K562 (cell line): Measurements from ENCODE around the gene BCO2. TPM values are rescaled to one million over a fixed set of nuclear protein-coding genes. Genes with fewer than 3 reads are reported as not detected.

Experiments
- ATAC-seq: fragments of 200-7000 bp; cut with Tn5 transposase; 3 replicates; pipeline ENCODE4 v1.9.1; 2020; ENCODE audit warnings: moderate library complexity
- BruUV-seq: library from RNA; stranded (reverse); fragments of 400-500 nt; replicated peaks from 2 replicates; lab custom pipeline; 2021; lab: Mats Ljungman, UMichigan
- CTCF ChIA-PET: fragments of 300-600 bp; formaldehyde crosslinking; extraction: SDS; loops from one replicate; lab custom pipeline; 2021; ENCODE audit warnings: low intra/inter-chr PET ratio; lab: Yijun Ruan, JAX
- POLR2A ChIA-PET: fragments of 300-600, 350-650 bp; sonication (Branson Sonifier 250); formaldehyde crosslinking; extraction: SDS; loops from one replicate; lab custom pipeline; 2021; ENCODE audit warnings: antibody characterized with exemption, inconsistent platforms; lab: Yijun Ruan, JAX
- DNase-seq, 4 experiments: peaks; one replicate each; pipeline versions ENCODE4 v3.0.0 to v3.0.0-alpha.2; 2011 to 2018; ENCODE audit warnings: low spot score in 3 of 4, mixed read lengths in 3 of 4; ENCODE audit errors: extremely low read depth in 1 of 4
- FAIRE-seq: peaks from 2 replicates; lab custom pipeline; 2011; peaks lifted over from hg19 to GRCh38; lab: Jason Lieb, UNC
- H2AFZ ChIP-seq: 2 replicates; pipeline ENCODE4 v1.6.0; 2011; ENCODE audit warnings: low read depth, low read length, control low read depth, inconsistent platforms
- H3K27ac ChIP-seq: fragments of 200-600 bp; 3 replicates; pipeline ENCODE4 v1.8.0; 2011; ENCODE audit warnings: low read depth, mild to moderate bottlenecking, control low read depth, inconsistent platforms, low read length, moderate library complexity, mixed read lengths; ENCODE audit errors: extremely low read depth
- H3K27me3 ChIP-seq, 2 experiments: fragments of 300-600 bp in 1 of 2; 2 replicates in 1 of 2; 3 replicates in 1 of 2; pipeline versions ENCODE4 v1.6.0 to v1.8.0; 2011; ENCODE audit warnings: inconsistent platforms in 2 of 2, low read length in 2 of 2, mild to moderate bottlenecking in 1 of 2, mixed read lengths in 1 of 2, moderate library complexity in 1 of 2; ENCODE audit not compliant: control insufficient read depth in 2 of 2, insufficient read depth in 2 of 2
- H3K36me3 ChIP-seq: fragments of 300-600 bp; 3 replicates; pipeline ENCODE4 v1.8.0; 2011; ENCODE audit warnings: mild to moderate bottlenecking, low read length, inconsistent platforms; ENCODE audit not compliant: control insufficient read depth, insufficient read depth
- H3K4me1 ChIP-seq, 2 experiments: fragments of 200-600 bp in 1 of 2; replicated peaks in 1 of 2; 2 replicates in 1 of 2; 3 replicates in 1 of 2; pipeline versions ENCODE4 v1.5.1 to v1.8.0; 2011; ENCODE audit warnings: inconsistent platforms in 2 of 2, low read length in 2 of 2, mild to moderate bottlenecking in 1 of 2, mixed read lengths in 1 of 2, moderate library complexity in 1 of 2; ENCODE audit not compliant: control insufficient read depth in 2 of 2, insufficient read depth in 2 of 2
- H3K4me2 ChIP-seq: 2 replicates; pipeline ENCODE4 v1.6.1; 2011; ENCODE audit warnings: low read length, control low read depth, inconsistent platforms, mixed read lengths; ENCODE audit not compliant: insufficient read depth
- H3K4me3 ChIP-seq: fragments of 200-600 bp; sonication (generic), shearing (Covaris generic); 2 replicates; pipeline ENCODE4 v1.5.1; 2016; ENCODE audit warnings: control low read depth, inconsistent platforms
- H3K79me2 ChIP-seq: fragments of 200-600 bp; 3 replicates; pipeline ENCODE4 v1.8.0; 2011; ENCODE audit warnings: low read length, inconsistent platforms; ENCODE audit not compliant: control insufficient read depth, insufficient read depth
- H3K9ac ChIP-seq, 2 experiments: 2 replicates each; pipeline versions ENCODE4 v1.6.0 to v1.6.1; 2011; ENCODE audit warnings: low read depth in 2 of 2, low read length in 2 of 2, control low read depth in 1 of 2, inconsistent platforms in 1 of 2, mild to moderate bottlenecking in 1 of 2, mixed read lengths in 1 of 2; ENCODE audit not compliant: insufficient read depth in 1 of 2
- H3K9me1 ChIP-seq: one replicate; pipeline ENCODE4 v1.6.0; 2011; ENCODE audit warnings: inconsistent platforms, mild to moderate bottlenecking, low read length, moderate library complexity; ENCODE audit not compliant: control insufficient read depth, insufficient read depth
- H3K9me3 ChIP-seq: replicated peaks from 2 replicates; pipeline ENCODE4 v1.5.1; 2011; ENCODE audit warnings: low read depth, low read length, inconsistent platforms; ENCODE audit not compliant: control insufficient read depth, insufficient read depth
- H4K20me1 ChIP-seq: replicated peaks from 2 replicates; pipeline ENCODE4 v1.6.1; 2011; ENCODE audit warnings: low read length, inconsistent platforms, mixed read lengths; ENCODE audit not compliant: control insufficient read depth, insufficient read depth
- ASH1L ChIP-seq: fragments of 450-650 bp; IDR thresholded peaks from 2 replicates; pipeline ENCODE4 v1.6.1; 2018; ENCODE audit warnings: borderline replicate concordance, mild to moderate bottlenecking, low read depth; ENCODE audit not compliant: partially characterized antibody
- ETS2 ChIP-seq: IDR thresholded peaks from 2 replicates; pipeline ENCODE4 v1.6.1; 2016; ENCODE audit warnings: borderline replicate concordance, missing genetic modification characterization, mild to moderate bottlenecking, moderate library complexity, missing compliant biosample characterization; ENCODE audit not compliant: poor library complexity, severe bottlenecking
- FOSL1 ChIP-seq: fragments of 200-800 bp; sonication (Bioruptor generic); conservative IDR thresholded peaks from 2 replicates; pipeline ENCODE4 v1.6.1; 2016; ENCODE audit warnings: missing genetic modification characterization, missing compliant biosample characterization
- HCFC1 ChIP-seq: IDR thresholded peaks from 2 replicates; pipeline ENCODE4 v1.6.1; 2012; ENCODE audit warnings: low read depth, low read length, improper control_type of control experiment
- KLF16 ChIP-seq: IDR thresholded peaks from 2 replicates; pipeline ENCODE4 v1.6.1; 2016; ENCODE audit warnings: antibody characterized with exemption
- ZNF583 ChIP-seq: fragments of 250-450 bp; sonication (Bioruptor Pico); IDR thresholded peaks from 2 replicates; pipeline ENCODE4 v1.4.0; 2020
- WGBS: fragments of 100-300 bp; shearing (Covaris generic); methylation state at CpG from one replicate; pipeline ENCODE4 v1.1.6; 2016; ENCODE audit warnings: low coverage, mixed read lengths; ENCODE audit not compliant: insufficient coverage; ENCODE audit errors: missing lambda C conversion rate; 5-methylcytosine and 5-hydroxymethylcytosine counted together
- in situ Hi-C: fragments of 300-500 bp; cut with MboI; formaldehyde crosslinking; loops from 4 replicates; pipeline ENCODE4 v1.15.0; 2018; ENCODE audit warnings: inconsistent platforms, mixed read lengths
- intact Hi-C: fragments of 100-400 bp; cut with micrococcal nuclease; formaldehyde crosslinking; loops from 2 replicates; pipeline ENCODE4 v1.14.2; 2022
- polyA plus RNA-seq, 8 experiments: library from polyadenylated mRNA; depleted of rRNA in 4 of 8; stranded (reverse) in 5 of 8; unstranded in 3 of 8; fragments of >200 nt; fragmentation: Nextera tagmentation in 2 of 8; fragmentation: Illumina TruSeq in 1 of 8; extraction: Ambion mirVana in 2 of 8; extraction: Trizol in 1 of 8; gene quantifications; 2 replicates each; pipeline versions ENCODE4 v1.2.1 to v1.2.3, GENCODE V29; 2011 to 2014; ENCODE audit warnings: inconsistent platforms in 1 of 8, missing spikeins in 1 of 8
- total RNA-seq, 7 experiments: library from RNA; depleted of rRNA in 6 of 7; stranded (reverse); fragments of >200 nt in 6 of 7; fragmentation: Illumina TruSeq in 2 of 7; extraction: Trizol in 2 of 7; gene quantifications; 2 replicates each; pipeline versions ENCODE4 v1.2.1 to v1.2.3, GENCODE V29; 2011 to 2021; ENCODE audit warnings: low replicate concordance in 1 of 7
- TF ChIP-seq, protein P1 (sequence below): fragments of 450-650 bp; formaldehyde crosslinking; IDR thresholded peaks from 2 replicates; pipeline ENCODE4 v1.4.0; 2020; ENCODE audit warnings: mild to moderate bottlenecking, mixed read lengths
- TF ChIP-seq, protein P2 (sequence below): fragments of 250-450 bp; sonication (Bioruptor Pico); IDR thresholded peaks from 2 replicates; pipeline ENCODE4 v1.5.0; 2020; ENCODE audit warnings: mild to moderate bottlenecking
- TF ChIP-seq, protein P3 (sequence below): fragments of 150-350 bp; conservative IDR thresholded peaks from 2 replicates; pipeline ENCODE4 v1.6.1; 2014; ENCODE audit warnings: low read length

BCO2 gene
- total and polyA plus RNA-seq, 9 of the 15 experiments (the other 6 are each of a cell fraction or from before 2014, with no cell fraction given): 0.21 to 1.0 (median 0.47) TPM; not detected in 1

DNA sequence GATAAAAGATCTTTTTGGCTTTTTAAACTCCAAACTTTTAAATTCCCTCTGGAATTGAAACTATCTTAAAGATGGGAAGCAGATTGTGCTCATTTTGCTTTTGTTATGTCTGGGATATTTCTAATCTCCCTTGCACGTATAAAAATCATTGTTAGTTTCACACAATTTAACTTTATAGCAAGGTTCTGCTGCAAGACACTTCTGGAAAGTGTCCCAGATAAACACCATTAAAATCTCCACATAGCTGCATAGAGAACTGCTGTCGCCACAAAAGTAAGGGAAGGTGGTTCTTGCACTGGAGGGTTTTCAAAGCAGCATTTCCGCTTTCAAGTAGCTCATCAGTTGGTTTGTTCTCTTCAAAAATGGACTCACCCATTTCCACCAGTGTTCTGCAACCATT is 62.7 kb downstream of the BCO2 start:
- Histone ChIP-seq H3K27ac (no peak overlapping the region), H3K4me1 (no peaks in the 10 kb centered on the region)
- POLR2A ChIA-PET: interaction anchor here (0.5 kb wide), 1 partner anchor 22 kb away, joined by 3 read pairs; no protein-coding TSS in a partner anchor
- TF ChIP-seq, protein P1, sequence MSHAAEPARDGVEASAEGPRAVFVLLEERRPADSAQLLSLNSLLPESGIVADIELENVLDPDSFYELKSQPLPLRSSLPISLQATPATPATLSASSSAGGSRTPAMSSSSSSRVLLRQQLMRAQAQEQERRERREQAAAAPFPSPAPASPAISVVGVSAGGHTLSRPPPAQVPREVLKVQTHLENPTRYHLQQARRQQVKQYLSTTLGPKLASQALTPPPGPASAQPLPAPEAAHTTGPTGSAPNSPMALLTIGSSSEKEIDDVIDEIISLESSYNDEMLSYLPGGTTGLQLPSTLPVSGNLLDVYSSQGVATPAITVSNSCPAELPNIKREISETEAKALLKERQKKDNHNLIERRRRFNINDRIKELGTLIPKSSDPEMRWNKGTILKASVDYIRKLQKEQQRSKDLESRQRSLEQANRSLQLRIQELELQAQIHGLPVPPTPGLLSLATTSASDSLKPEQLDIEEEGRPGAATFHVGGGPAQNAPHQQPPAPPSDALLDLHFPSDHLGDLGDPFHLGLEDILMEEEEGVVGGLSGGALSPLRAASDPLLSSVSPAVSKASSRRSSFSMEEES: no peak
- no peak for TF ChIP-seq ASH1L
- no peak for TF ChIP-seq ETS2
- TF ChIP-seq KLF16: no peak
- no peak for TF ChIP-seq FOSL1 (tag)
- TF ChIP-seq, protein P2, sequence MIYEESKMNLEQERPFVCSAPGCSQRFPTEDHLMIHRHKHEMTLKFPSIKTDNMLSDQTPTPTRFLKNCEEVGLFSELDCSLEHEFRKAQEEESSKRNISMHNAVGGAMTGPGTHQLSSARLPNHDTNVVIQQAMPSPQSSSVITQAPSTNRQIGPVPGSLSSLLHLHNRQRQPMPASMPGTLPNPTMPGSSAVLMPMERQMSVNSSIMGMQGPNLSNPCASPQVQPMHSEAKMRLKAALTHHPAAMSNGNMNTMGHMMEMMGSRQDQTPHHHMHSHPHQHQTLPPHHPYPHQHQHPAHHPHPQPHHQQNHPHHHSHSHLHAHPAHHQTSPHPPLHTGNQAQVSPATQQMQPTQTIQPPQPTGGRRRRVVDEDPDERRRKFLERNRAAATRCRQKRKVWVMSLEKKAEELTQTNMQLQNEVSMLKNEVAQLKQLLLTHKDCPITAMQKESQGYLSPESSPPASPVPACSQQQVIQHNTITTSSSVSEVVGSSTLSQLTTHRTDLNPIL: no peak
- TF ChIP-seq ZNF583: no peak
- TF ChIP-seq HCFC1: no peak
- TF ChIP-seq, protein P3, sequence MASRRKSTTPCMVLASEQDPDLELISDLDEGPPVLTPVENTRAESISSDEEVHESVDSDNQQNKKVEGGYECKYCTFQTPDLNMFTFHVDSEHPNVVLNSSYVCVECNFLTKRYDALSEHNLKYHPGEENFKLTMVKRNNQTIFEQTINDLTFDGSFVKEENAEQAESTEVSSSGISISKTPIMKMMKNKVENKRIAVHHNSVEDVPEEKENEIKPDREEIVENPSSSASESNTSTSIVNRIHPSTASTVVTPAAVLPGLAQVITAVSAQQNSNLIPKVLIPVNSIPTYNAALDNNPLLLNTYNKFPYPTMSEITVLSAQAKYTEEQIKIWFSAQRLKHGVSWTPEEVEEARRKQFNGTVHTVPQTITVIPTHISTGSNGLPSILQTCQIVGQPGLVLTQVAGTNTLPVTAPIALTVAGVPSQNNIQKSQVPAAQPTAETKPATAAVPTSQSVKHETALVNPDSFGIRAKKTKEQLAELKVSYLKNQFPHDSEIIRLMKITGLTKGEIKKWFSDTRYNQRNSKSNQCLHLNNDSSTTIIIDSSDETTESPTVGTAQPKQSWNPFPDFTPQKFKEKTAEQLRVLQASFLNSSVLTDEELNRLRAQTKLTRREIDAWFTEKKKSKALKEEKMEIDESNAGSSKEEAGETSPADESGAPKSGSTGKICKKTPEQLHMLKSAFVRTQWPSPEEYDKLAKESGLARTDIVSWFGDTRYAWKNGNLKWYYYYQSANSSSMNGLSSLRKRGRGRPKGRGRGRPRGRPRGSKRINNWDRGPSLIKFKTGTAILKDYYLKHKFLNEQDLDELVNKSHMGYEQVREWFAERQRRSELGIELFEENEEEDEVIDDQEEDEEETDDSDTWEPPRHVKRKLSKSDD: no peak
- TF ChIP-seq, all 486 proteins: peak for 0
- H3K4me2 ChIP-seq: no peak overlapping the region
- H2AFZ ChIP-seq: no peak overlapping the region
- 85% methylated on average over 3 of the region's 3 CpGs for WGBS
- DNase-seq: no peak
- H3K9me1 ChIP-seq: no peaks in the 10 kb centered on the region
- H3K9ac ChIP-seq: no peak overlapping the region
- intact Hi-C loops: no loop called here
- ATAC-seq: no peak
- in situ Hi-C loops: no loop called here
- no peaks in the 10 kb centered on the region for H4K20me1 ChIP-seq
- H3K9me3 ChIP-seq: no peaks in the 10 kb centered on the region
- H3K4me3 ChIP-seq: no peak overlapping the region
- no peak for FAIRE-seq
- BruUV-seq: no TSS peak
- H3K27me3 ChIP-seq: no peaks in the 10 kb centered on the region
- H3K79me2 ChIP-seq: no peaks in the 10 kb centered on the region
- CTCF ChIA-PET: no interaction called here
- peaks cover 41% of the 10 kb centered on the region; the same call in 2 of the 3 replicates for H3K36me3 ChIP-seq
